ENCODE data around the gene LIPC. TPM values are rescaled to one million over a fixed set of nuclear protein-coding genes. Genes with fewer than 3 reads are reported as not detected.
A peak's percentile ranks its signal among the peaks of the same experiment; 100 is the strongest.

LIPC gene
- polyA plus RNA-seq, 1 of the 3 experiments (the other 2 are of a cell fraction) = not detected

GRCh38 chr15:58616171-58616570 lies 184.4 kb downstream of the LIPC start:
- no peaks in the 10 kb centered on the region for H3K9me2 ChIP-seq
- H3K9ac ChIP-seq = no peak overlapping the region
- no peak overlapping the region for H3K27ac ChIP-seq (ENCODE audit: low read depth in 2 of 2, low read length in 1 of 2)
- no peaks in the 10 kb centered on the region for H4K20me1 ChIP-seq (ENCODE audit: insufficient read depth)
- 87% methylated on average over 1 of the region's 1 CpG for WGBS (ENCODE audit: low lambda C conversion rate)
- H3F3A ChIP-seq (replicated peaks; ENCODE audit: insufficient read depth) = peaks cover 5% of the 10 kb centered on the region
- H2AFZ ChIP-seq (ENCODE audit: low read depth) = no peak overlapping the region
- H3K4me3 ChIP-seq (ENCODE audit: low read depth in 2 of 2, low read length in 1 of 2) = no peak overlapping the region
- TF ChIP-seq EP300 (IDR thresholded peaks at IDR 0.05; ENCODE audit: borderline replicate concordance in 1 of 2, low read depth in 1 of 2, low read length in 1 of 2) (peak in 1 of 2 experiments; percentile 27; a peak in 1 of 4 replicates), FOSL2 (IDR thresholded peaks at IDR 0.05; ENCODE audit: borderline replicate concordance, low read depth) (no peak), YY1 (IDR thresholded peaks at IDR 0.05; ENCODE audit: low read depth) (no peak), CHD2 (IDR thresholded peaks at IDR 0.05; ENCODE audit: low read length, partially characterized antibody) (no peak), JUND (IDR thresholded peaks at IDR 0.05) (no peak)
- TF ChIP-seq, protein P1, sequence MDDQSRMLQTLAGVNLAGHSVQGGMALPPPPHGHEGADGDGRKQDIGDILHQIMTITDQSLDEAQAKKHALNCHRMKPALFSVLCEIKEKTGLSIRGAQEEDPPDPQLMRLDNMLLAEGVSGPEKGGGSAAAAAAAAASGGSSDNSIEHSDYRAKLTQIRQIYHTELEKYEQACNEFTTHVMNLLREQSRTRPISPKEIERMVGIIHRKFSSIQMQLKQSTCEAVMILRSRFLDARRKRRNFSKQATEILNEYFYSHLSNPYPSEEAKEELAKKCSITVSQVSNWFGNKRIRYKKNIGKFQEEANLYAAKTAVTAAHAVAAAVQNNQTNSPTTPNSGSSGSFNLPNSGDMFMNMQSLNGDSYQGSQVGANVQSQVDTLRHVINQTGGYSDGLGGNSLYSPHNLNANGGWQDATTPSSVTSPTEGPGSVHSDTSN (IDR thresholded peaks at IDR 0.05) = no peak
- no peaks in the 10 kb centered on the region; a peak in 1 of 4 replicates for H3K4me1 ChIP-seq (ENCODE audit: control insufficient read depth in 1 of 2, insufficient read depth in 2 of 2, low read depth in 1 of 2, low read length in 1 of 2)
- peaks cover 4 to 47% of the 10 kb centered on the region in 2 experiments for H3K36me3 ChIP-seq (replicated peaks in 1 of 2; ENCODE audit: control insufficient read depth in 1 of 2, insufficient read depth in 2 of 2, low read length in 1 of 2)
- H3K79me2 ChIP-seq (ENCODE audit: insufficient read depth) = peaks cover 3% of the 10 kb centered on the region; the same call in 1 of the 2 replicates
- no peak overlapping the region for H3K4me2 ChIP-seq
- POLR2A ChIA-PET = no interaction called here
- no peaks in the 10 kb centered on the region for H3K27me3 ChIP-seq (ENCODE audit: insufficient read depth)
- CTCF ChIA-PET = interaction anchor here (1.0 kb wide), 1 partner anchor 9 kb away, joined by 3 read pairs; no protein-coding TSS in a partner anchor
- no peak for DNase-seq
- peaks cover 10% of the 10 kb centered on the region; the same call in 1 of the 2 replicates for H3K9me3 ChIP-seq

Small RNA genes within 50 kb of the gene (small RNA-seq; reads per million reads assigned to genes)
- 0 reads per million in 7 experiments for gene AC084781.2
